Muscle layer of colon (tissue), 2 donors: Measurements from ENCODE around the gene SRPX2.

Experiments
- H3K27ac ChIP-seq: one replicate; pipeline ENCODE4 v1.7.0; 2013; ENCODE audit warnings: low read depth, mild to moderate bottlenecking, low read length, moderate library complexity
- H3K27me3 ChIP-seq, 2 donors: one replicate each; pipeline ENCODE4 v1.7.0; 2013; ENCODE audit warnings: low read length in 2 of 2, mild to moderate bottlenecking in 2 of 2; ENCODE audit not compliant: insufficient read depth in 2 of 2, control insufficient read depth in 1 of 2
- H3K36me3 ChIP-seq: one replicate; pipeline ENCODE4 v1.7.0; 2013; ENCODE audit warnings: mild to moderate bottlenecking, low read length; ENCODE audit not compliant: insufficient read depth
- H3K4me1 ChIP-seq: one replicate; pipeline ENCODE4 v1.7.0; 2013; ENCODE audit warnings: mild to moderate bottlenecking, low read length; ENCODE audit not compliant: insufficient read depth
- H3K4me3 ChIP-seq, 2 donors: one replicate each; pipeline ENCODE4 v1.7.0; 2013; ENCODE audit warnings: low read length in 2 of 2, low read depth in 1 of 2, mild to moderate bottlenecking in 1 of 2, moderate library complexity in 1 of 2
- H3K9ac ChIP-seq: one replicate; pipeline ENCODE4 v1.7.0; 2013; ENCODE audit warnings: low read length
- H3K9me3 ChIP-seq: one replicate; pipeline ENCODE4 v1.7.0; 2013; ENCODE audit warnings: mild to moderate bottlenecking, low read length
- donor health status: abdominal sarcoma.
- donor health status: Adenocarcinoma of cecum.

Gene SRPX2

GRCh38 chrX:100643956-100644860, at the start of gene SRPX2:
TSS of gene SRPX2 (plus strand) at chrX:100644199. CDS start at chrX:100646323, 2,124 bp downstream.
- H3K27me3 ChIP-seq = peaks cover 0 to 13% of the 10 kb centered on the region in 2 donors
- no peak within 1 kb of the TSS for H3K27ac ChIP-seq
- H3K9ac ChIP-seq = no peak within 1 kb of the TSS
- H3K4me1 ChIP-seq = no peaks in the 10 kb centered on the region
- no peaks in the 10 kb centered on the region for H3K9me3 ChIP-seq
- no peak within 1 kb of the TSS for H3K4me3 ChIP-seq
- no peaks in the 10 kb centered on the region for H3K36me3 ChIP-seq

GRCh38 chrX:100596601-100597000, 47.4 kb upstream of the SRPX2 start:
- H3K27ac ChIP-seq = no peak overlapping the region
- H3K27me3 ChIP-seq = peaks cover 0 to 3% of the 10 kb centered on the region in 2 donors
- no peak overlapping the region for H3K4me3 ChIP-seq
- H3K9ac ChIP-seq = no peak overlapping the region
- no peaks in the 10 kb centered on the region for H3K36me3 ChIP-seq
- H3K9me3 ChIP-seq = no peaks in the 10 kb centered on the region
- H3K4me1 ChIP-seq = peaks cover 8% of the 10 kb centered on the region

DNA sequence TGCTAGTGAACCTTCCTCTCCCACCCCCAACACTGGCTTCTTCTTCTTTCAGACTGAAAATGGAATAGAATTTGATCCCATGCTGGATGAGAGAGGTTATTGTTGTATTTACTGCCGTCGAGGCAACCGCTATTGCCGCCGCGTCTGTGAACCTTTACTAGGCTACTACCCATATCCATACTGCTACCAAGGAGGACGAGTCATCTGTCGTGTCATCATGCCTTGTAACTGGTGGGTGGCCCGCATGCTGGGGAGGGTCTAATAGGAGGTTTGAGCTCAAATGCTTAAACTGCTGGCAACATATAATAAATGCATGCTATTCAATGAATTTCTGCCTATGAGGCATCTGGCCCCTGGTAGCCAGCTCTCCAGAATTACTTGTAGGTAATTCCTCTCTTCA, 44.5 kb upstream of the SRPX2 start:
- Histone ChIP-seq H3K36me3 (no peaks in the 10 kb centered on the region), H3K27ac (no peak overlapping the region), H3K9me3 (no peaks in the 10 kb centered on the region), H3K27me3 (no peaks in the 10 kb centered on the region), H3K4me1 (peaks cover 4% of the 10 kb centered on the region), H3K9ac (no peak overlapping the region), H3K4me3 (no peak overlapping the region)

- Histone ChIP-seq H3K9me3 (no peaks in the 10 kb centered on the region), H3K4me1 (peaks cover 4% of the 10 kb centered on the region), H3K36me3 (no peaks in the 10 kb centered on the region), H3K4me3 (no peak overlapping the region), H3K27ac (no peak overlapping the region), H3K9ac (no peak overlapping the region), H3K27me3 (no peaks in the 10 kb centered on the region)
Measured at GRCh38 chrX:100600340-100600739, 43.7 kb upstream of the SRPX2 start.

DNA sequence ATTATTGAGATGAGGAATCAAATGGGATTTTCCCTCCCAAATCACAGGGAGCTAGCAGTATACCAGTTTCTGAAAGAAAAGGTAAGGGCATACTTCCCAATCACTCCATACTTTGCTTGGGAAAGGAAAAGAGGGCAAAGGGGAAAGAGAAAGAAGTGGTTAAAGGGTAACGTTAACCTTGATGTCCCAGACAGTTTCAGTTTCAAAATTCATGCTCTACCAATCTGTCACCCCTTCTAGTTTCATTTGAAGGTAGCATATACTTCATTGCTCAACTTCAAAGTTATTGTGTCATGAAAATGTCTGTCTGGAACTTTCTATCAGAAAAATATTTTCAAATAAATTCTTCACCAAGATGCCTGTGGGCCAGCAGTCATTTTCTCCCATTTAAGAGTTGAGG, 43.2 kb upstream of the SRPX2 start:
- H3K27ac ChIP-seq = no peak overlapping the region
- peaks cover 4% of the 10 kb centered on the region for H3K4me1 ChIP-seq
- H3K9ac ChIP-seq = no peak overlapping the region
- H3K36me3 ChIP-seq = no peaks in the 10 kb centered on the region
- no peak overlapping the region for H3K4me3 ChIP-seq
- H3K27me3 ChIP-seq = no peaks in the 10 kb centered on the region
- H3K9me3 ChIP-seq = no peaks in the 10 kb centered on the region

- no peaks in the 10 kb centered on the region for H3K9me3 ChIP-seq
- H3K4me1 ChIP-seq = no peaks in the 10 kb centered on the region
- H3K9ac ChIP-seq = no peak overlapping the region
- H3K36me3 ChIP-seq = no peaks in the 10 kb centered on the region
- no peak overlapping the region for H3K4me3 ChIP-seq
- no peaks in the 10 kb centered on the region for H3K27me3 ChIP-seq
- no peak overlapping the region for H3K27ac ChIP-seq
Measured at GRCh38 chrX:100606753-100607152, 37.2 kb upstream of the SRPX2 start.

- H3K36me3 ChIP-seq = no peaks in the 10 kb centered on the region
Measured at GRCh38 chrX:100609591-100609990, 34.4 kb upstream of the SRPX2 start.

DNA sequence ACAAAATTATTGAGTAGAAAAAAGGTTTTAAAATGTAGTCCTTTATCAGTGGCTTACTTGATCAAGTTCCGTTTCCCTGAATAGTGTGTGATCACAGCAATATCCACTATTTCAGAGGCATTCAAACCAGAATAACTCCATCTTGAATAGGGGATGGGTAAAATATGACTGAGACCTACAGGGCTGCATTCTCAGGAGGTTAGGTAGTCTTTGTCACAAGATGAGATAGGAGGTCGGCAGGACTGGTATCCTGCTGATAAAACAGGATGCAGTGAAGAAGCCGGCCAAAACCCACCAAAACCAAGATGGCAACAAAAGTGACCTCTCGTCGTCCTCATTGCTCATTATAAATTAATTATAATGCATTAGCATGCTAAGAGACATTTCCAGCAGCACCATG, 32.0 kb upstream of the SRPX2 start:
- Histone ChIP-seq H3K9me3 (no peaks in the 10 kb centered on the region), H3K27me3 (no peaks in the 10 kb centered on the region), H3K4me3 (no peak overlapping the region), H3K27ac (no peak overlapping the region), H3K4me1 (no peaks in the 10 kb centered on the region), H3K36me3 (no peaks in the 10 kb centered on the region), H3K9ac (no peak overlapping the region)

More at GRCh38 chrX:100609591-100609990, 34.4 kb upstream of the SRPX2 start:
- H3K4me3 ChIP-seq = no peak overlapping the region
- no peak overlapping the region for H3K9ac ChIP-seq
- no peaks in the 10 kb centered on the region for H3K4me1 ChIP-seq
- H3K27ac ChIP-seq = no peak overlapping the region
- H3K27me3 ChIP-seq = no peaks in the 10 kb centered on the region
- H3K9me3 ChIP-seq = no peaks in the 10 kb centered on the region

DNA sequence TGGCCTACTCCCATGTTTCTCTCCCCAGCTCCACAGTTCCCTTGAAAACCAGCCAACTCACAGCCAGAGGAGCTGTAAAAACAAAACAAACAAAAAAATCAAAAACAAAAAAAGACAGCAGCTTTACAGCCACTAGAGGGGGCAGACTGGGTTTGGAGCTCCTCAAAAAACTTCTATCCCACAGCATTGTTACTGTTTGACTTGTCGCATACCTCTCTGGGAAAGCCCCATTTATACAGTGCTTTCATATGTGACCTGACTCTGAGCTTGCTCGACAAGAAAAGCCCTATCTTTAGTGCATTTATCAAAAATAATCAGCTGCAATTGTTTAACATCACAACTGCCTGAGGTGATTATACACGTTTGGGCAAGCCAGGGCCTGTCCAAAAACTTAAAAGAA, 29.0 kb upstream of the SRPX2 start:
- H3K27ac ChIP-seq = no peak overlapping the region
- H3K9ac ChIP-seq = no peak overlapping the region
- no peaks in the 10 kb centered on the region for H3K9me3 ChIP-seq
- H3K4me1 ChIP-seq = no peaks in the 10 kb centered on the region
- no peak overlapping the region for H3K4me3 ChIP-seq
- no peaks in the 10 kb centered on the region for H3K36me3 ChIP-seq
- no peaks in the 10 kb centered on the region for H3K27me3 ChIP-seq

- Histone ChIP-seq H3K9ac (no peak overlapping the region), H3K27ac (no peak overlapping the region), H3K27me3 (no peaks in the 10 kb centered on the region), H3K4me1 (no peaks in the 10 kb centered on the region), H3K4me3 (no peak overlapping the region), H3K9me3 (no peaks in the 10 kb centered on the region), H3K36me3 (no peaks in the 10 kb centered on the region)
Measured at GRCh38 chrX:100623001-100623400, 21.0 kb upstream of the SRPX2 start.

DNA sequence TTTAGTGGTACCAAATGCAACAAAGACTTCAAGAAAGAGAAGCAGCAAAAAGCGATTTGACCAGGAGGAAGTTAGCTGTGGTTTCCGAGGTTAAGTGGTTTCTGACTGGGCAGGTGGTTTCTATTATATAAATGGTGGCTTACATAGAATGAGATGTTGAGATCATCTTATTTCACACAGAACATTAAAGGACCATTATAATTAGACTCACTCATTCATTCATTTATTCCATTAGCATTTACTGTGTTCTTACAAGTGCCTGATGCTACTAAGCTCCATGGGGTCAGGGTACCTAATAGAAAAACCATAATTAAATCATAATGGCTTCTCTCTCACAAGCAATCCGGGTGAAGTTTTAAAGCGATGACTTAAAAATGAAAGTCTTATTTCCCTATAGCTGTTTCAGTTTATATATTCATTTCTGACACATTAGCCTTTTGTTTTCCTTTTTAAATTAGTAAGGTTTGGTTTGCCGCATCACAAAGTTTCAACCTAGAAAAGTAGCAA, 18.0 kb upstream of the SRPX2 start:
- Histone ChIP-seq H3K9ac (no peak overlapping the region), H3K9me3 (no peaks in the 10 kb centered on the region)

GRCh38 chrX:100635040-100635439, 9.0 kb upstream of the SRPX2 start:
- no peaks in the 10 kb centered on the region for H3K4me1 ChIP-seq
- H3K36me3 ChIP-seq = no peaks in the 10 kb centered on the region
- H3K4me3 ChIP-seq = no peak overlapping the region
- H3K27me3 ChIP-seq = peaks cover 0 to 5% of the 10 kb centered on the region in 2 donors
- no peak overlapping the region for H3K27ac ChIP-seq
- no peak overlapping the region for H3K9ac ChIP-seq
- H3K9me3 ChIP-seq = no peaks in the 10 kb centered on the region

More for the DNA sequence above, 18.0 kb upstream of the SRPX2 start:
- Histone ChIP-seq H3K27ac (no peak overlapping the region), H3K4me1 (no peaks in the 10 kb centered on the region), H3K27me3 (no peaks in the 10 kb centered on the region), H3K36me3 (no peaks in the 10 kb centered on the region), H3K4me3 (no peak overlapping the region)
